GM23248 (cell line): ENCODE measurements around the gene LBHD2.

Experiments used
- EZH2 ChIP-seq: fragments of 200-600 bp; sonication (generic); IDR thresholded peaks from 2 replicates; pipeline ENCODE4 v1.6.1; 2018; ENCODE audit warnings: antibody characterized with exemption, mild to moderate bottlenecking; ENCODE audit not compliant: insufficient read depth, poor library complexity, severe bottlenecking
- EZH2phosphoT487 ChIP-seq: fragments of 200-600 bp; sonication (generic); IDR thresholded peaks from 2 replicates; pipeline ENCODE4 v1.6.1; 2018; ENCODE audit warnings: antibody characterized with exemption, moderate library complexity, mild to moderate bottlenecking, low read depth; ENCODE audit not compliant: insufficient read depth

GRCh38 chr14:103057028-103057371 is 27.0 kb upstream of the LBHD2 start:
- TF ChIP-seq EZH2 = no peak
- no peak for TF ChIP-seq EZH2phosphoT487
